ENCODE measurements around the gene LRP8. TPM values are rescaled to one million over a fixed set of nuclear protein-coding genes. Genes with fewer than 3 reads are reported as not detected.

Gene LRP8
- total and polyA plus RNA-seq, 4 donors: 22.7 to 62.9 (median 48.1) TPM

DNA sequence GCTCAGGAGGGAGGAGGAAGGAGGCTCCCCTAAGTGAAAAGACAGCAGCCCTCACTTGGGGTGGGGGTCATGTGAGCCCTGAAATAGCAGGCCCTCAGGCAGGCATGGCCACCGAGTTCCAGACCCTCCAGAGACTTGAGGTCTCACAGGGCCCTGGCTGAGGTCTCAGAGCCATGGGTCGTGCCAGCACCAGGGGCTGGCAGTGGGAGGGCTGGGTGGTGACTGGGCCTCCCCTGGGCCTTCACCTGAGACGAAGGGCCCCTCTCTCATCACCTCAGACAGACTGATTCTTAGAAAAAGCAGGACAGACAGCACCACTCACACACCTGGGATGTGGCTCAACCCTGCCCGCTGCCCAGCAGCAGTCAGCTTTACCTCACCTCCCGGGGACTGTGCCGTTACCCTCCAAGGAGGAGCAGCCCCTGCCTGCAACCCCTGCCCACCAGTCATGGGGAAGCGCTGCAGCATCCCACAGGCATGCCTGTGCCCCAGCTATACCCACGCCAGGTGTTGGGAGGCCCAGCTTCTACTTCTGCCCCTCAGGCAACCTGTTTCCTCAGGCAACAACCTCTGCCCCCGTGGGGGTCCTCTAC, 42.6 kb upstream of the LRP8 start:
- 86% methylated on average over 9 of the region's 9 CpGs for WGBS (ENCODE audit: insufficient coverage)
- Histone ChIP-seq H3K27me3 (ENCODE audit: control insufficient read depth, insufficient read depth, low read length) (no peaks in the 10 kb centered on the region), H3K4me1 (ENCODE audit: control insufficient read depth, insufficient read depth, low read length) (peaks cover 24% of the 10 kb centered on the region), H3K4me3 (ENCODE audit: low read depth, low read length) (no peak overlapping the region), H3K9me3 (ENCODE audit: control insufficient read depth, insufficient read depth, low read length) (no peaks in the 10 kb centered on the region), H3K36me3 (ENCODE audit: control insufficient read depth, insufficient read depth, low read length) (no peaks in the 10 kb centered on the region), H3K27ac (ENCODE audit: low read depth, low read length) (no peak overlapping the region)
- DNase-seq (ENCODE audit: low read depth in 4 of 6, low spot score in 6 of 6): no peak

DNA sequence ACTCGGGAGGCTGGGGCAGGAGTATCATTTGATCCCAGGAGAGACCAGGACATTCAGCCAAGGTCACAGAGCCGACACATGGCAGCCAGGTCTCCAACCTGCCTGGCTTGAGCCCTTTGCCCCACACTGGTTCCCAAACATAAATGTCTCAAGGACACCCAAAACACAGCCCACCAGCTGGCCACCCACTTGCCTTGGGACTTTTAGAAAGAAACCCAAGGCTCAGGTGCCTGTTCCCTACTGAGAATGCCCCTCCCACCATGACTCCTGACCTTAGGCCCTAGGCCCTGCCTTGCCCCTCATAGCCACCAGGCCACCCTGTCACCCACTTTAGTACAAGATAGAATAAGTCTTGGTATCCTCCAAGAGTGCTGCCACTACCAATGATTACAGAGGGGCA, 41.9 kb upstream of the LRP8 start:
- H3K27me3 ChIP-seq (ENCODE audit: control insufficient read depth, insufficient read depth, low read length): no peaks in the 10 kb centered on the region
- DNase-seq (ENCODE audit: low read depth in 4 of 6, low spot score in 6 of 6): no peak
- H3K36me3 ChIP-seq (ENCODE audit: control insufficient read depth, insufficient read depth, low read length): no peaks in the 10 kb centered on the region
- WGBS (ENCODE audit: insufficient coverage): 96% methylated on average over 2 of the region's 2 CpGs
- no peak overlapping the region for H3K27ac ChIP-seq (ENCODE audit: low read depth, low read length)
- no peaks in the 10 kb centered on the region for H3K9me3 ChIP-seq (ENCODE audit: control insufficient read depth, insufficient read depth, low read length)
- no peak overlapping the region for H3K4me3 ChIP-seq (ENCODE audit: low read depth, low read length)
- H3K4me1 ChIP-seq (ENCODE audit: control insufficient read depth, insufficient read depth, low read length): peaks cover 21% of the 10 kb centered on the region

DNA sequence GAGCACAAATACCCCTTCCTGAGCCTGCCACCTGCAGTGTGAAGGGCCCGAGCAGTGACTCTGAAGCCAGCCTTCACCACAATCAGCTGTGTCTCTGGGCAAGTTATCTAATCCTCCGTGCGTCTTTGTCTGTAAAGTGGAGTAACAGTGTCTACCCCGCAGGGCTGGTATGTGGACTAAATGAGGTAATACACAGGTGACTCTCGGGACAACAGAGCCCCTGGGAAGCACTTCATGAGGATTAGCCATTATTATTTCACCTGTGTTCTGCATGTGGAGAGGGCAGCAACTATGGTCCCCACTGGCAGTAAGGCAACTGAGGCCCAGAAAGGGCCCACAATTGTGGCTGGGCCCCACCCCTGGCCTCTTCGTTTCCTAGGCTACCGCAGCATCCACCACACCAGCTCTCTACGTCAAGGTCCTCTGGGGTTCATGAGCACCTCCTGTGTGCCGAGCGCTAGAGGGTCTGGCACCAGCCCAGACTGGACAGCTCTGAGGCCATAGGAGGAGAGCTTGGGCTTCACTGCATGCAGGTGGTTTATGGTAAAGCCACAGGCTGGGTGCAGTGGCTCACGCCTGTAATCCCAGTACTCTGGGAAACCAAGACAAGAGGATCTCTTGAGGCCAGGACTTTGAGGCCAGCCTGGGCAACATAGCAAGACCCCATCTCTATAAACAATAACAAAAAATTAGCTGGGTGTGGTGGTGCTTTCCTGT, 41.3 kb upstream of the LRP8 start:
- H3K4me3 ChIP-seq (ENCODE audit: low read depth, low read length): no peak overlapping the region
- DNase-seq (ENCODE audit: low read depth in 4 of 6, low spot score in 6 of 6): no peak
- no peaks in the 10 kb centered on the region for H3K36me3 ChIP-seq (ENCODE audit: control insufficient read depth, insufficient read depth, low read length)
- H3K27ac ChIP-seq (ENCODE audit: low read depth, low read length): no peak overlapping the region
- peaks cover 21% of the 10 kb centered on the region for H3K4me1 ChIP-seq (ENCODE audit: control insufficient read depth, insufficient read depth, low read length)
- 67% methylated on average over 7 of the region's 11 CpGs for WGBS (ENCODE audit: insufficient coverage)
- H3K27me3 ChIP-seq (ENCODE audit: control insufficient read depth, insufficient read depth, low read length): no peaks in the 10 kb centered on the region
- H3K9me3 ChIP-seq (ENCODE audit: control insufficient read depth, insufficient read depth, low read length): no peaks in the 10 kb centered on the region

DNA sequence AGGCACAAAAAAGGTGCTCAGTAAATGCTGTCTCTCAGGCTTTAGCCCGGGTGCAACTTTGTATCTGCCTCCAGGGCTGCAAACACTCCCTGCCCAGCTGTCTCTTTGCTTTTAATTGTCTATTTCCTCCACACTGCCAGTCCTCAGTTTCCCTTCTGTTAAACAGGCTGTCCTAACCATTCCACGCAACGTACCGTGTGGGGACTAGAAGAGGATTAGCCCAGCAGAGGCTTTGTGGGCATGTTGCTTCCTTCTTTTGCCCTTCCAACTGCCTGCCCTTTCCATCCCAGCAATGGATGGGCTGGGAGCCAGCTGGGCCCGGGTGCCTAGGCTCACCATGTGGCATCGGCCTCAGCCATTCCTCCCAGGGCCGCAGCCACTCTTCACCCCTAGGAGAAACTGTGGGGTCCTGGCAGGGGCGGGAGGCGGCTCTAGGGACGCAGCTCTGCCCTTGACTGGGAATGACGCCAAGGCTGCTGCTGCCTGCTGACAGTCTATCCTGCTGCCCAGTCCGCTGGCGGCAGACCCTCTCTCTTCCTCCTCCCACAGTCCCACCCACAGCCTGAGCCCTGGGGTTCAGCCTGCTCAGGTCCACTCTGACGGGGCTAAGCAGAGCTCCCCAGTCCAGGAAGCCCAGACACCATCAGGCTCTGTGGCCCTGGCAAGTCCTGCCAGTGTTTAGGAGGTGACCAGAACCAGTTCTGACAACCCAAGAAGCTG, 40.6 kb upstream of the LRP8 start:
- no peaks in the 10 kb centered on the region for H3K36me3 ChIP-seq (ENCODE audit: control insufficient read depth, insufficient read depth, low read length)
- peaks cover 21% of the 10 kb centered on the region for H3K4me1 ChIP-seq (ENCODE audit: control insufficient read depth, insufficient read depth, low read length)
- H3K4me3 ChIP-seq (ENCODE audit: low read depth, low read length): no peak overlapping the region
- H3K27ac ChIP-seq (ENCODE audit: low read depth, low read length): no peak overlapping the region
- WGBS (ENCODE audit: insufficient coverage): 37% methylated on average over 12 of the region's 14 CpGs
- no peaks in the 10 kb centered on the region for H3K27me3 ChIP-seq (ENCODE audit: control insufficient read depth, insufficient read depth, low read length)
- DNase-seq (ENCODE audit: low read depth in 4 of 6, low spot score in 6 of 6): peak in 5 of 6 donors; percentile 30 to 72 (median 47)
- no peaks in the 10 kb centered on the region for H3K9me3 ChIP-seq (ENCODE audit: control insufficient read depth, insufficient read depth, low read length)

DNA sequence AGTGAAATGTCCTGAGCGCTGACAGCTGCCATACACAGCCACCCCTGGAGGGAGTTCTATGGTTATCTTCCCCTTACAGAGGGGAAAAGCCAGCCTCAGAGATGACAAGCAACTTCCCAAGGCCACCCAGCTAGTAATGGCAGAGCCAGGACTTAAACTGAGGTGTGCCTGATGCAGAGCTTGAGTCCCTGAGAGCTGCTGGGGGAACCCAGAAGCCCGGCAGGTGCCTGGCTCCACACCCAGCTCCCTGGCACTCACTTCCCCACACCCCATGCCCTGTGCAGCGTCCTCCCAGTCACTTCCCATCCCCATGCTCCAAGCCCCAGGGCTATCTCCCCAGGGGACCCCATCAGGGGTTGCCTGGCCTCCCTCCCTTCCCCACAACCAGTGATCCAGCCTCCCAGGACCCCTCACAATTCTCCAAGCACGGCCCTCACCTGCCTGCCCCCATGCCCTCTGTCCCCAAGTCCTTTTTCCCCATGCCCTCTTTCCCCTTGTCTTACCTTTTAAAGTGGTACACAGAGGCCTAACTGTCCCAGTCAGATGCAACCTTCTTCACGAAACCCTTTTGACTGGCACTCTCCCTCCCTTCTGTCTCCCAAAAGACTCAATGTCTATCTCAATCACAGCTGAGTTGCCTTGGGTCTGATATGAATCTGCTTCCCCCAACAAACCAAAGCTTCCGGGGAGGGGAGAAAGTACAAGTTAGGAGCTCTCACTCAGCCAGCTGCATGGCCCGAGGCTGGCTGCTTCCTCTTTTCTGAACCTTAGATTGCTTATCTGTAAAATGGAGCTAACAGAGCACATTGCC, 39.8 kb upstream of the LRP8 start:
- no peaks in the 10 kb centered on the region for H3K9me3 ChIP-seq (ENCODE audit: control insufficient read depth, insufficient read depth, low read length)
- H3K27me3 ChIP-seq (ENCODE audit: control insufficient read depth, insufficient read depth, low read length): no peaks in the 10 kb centered on the region
- no peak overlapping the region for H3K4me3 ChIP-seq (ENCODE audit: low read depth, low read length)
- DNase-seq (ENCODE audit: low read depth in 4 of 6, low spot score in 6 of 6): no peak
- no peaks in the 10 kb centered on the region for H3K36me3 ChIP-seq (ENCODE audit: control insufficient read depth, insufficient read depth, low read length)
- H3K4me1 ChIP-seq (ENCODE audit: control insufficient read depth, insufficient read depth, low read length): peaks cover 21% of the 10 kb centered on the region
- H3K27ac ChIP-seq (ENCODE audit: low read depth, low read length): no peak overlapping the region
- WGBS (ENCODE audit: insufficient coverage): 80% methylated on average over 5 of the region's 7 CpGs

DNA sequence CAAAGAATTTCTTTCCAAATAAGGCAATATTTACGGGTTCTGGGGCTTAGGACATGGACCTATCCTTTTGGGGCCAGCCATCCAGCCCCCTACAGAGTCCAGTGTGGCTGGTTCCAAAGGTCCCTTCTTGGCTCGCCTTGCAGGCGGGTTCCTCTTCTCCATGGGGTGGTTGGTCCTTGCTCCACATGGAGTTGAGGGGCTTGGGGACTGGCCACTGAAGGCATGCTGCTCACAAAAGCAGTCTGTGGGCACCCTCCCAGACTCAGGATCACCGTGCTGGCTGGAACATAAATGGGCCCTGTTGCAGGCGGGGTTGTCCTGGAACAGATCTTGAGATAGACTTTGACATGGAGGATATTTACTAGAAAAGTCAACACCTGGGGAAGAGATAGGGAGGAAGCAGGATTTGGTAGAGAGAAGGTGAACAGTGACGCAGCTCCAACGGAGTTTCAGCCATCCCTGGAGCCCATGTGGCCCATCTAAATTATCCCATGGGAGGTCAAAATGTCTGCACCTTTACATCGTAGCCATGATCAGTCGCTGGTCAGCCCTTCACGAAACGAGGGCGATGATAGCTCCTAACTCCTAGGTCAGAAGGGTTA, 39.1 kb upstream of the LRP8 start:
- Histone ChIP-seq H3K4me3 (ENCODE audit: low read depth, low read length) (no peak overlapping the region), H3K4me1 (ENCODE audit: control insufficient read depth, insufficient read depth, low read length) (peaks cover 21% of the 10 kb centered on the region), H3K9me3 (ENCODE audit: control insufficient read depth, insufficient read depth, low read length) (no peaks in the 10 kb centered on the region), H3K27me3 (ENCODE audit: control insufficient read depth, insufficient read depth, low read length) (no peaks in the 10 kb centered on the region), H3K27ac (ENCODE audit: low read depth, low read length) (no peak overlapping the region), H3K36me3 (ENCODE audit: control insufficient read depth, insufficient read depth, low read length) (no peaks in the 10 kb centered on the region)
- 89% methylated on average over 12 of the region's 12 CpGs for WGBS (ENCODE audit: insufficient coverage)
- no peak for DNase-seq (ENCODE audit: low read depth in 4 of 6, low spot score in 6 of 6)

DNA sequence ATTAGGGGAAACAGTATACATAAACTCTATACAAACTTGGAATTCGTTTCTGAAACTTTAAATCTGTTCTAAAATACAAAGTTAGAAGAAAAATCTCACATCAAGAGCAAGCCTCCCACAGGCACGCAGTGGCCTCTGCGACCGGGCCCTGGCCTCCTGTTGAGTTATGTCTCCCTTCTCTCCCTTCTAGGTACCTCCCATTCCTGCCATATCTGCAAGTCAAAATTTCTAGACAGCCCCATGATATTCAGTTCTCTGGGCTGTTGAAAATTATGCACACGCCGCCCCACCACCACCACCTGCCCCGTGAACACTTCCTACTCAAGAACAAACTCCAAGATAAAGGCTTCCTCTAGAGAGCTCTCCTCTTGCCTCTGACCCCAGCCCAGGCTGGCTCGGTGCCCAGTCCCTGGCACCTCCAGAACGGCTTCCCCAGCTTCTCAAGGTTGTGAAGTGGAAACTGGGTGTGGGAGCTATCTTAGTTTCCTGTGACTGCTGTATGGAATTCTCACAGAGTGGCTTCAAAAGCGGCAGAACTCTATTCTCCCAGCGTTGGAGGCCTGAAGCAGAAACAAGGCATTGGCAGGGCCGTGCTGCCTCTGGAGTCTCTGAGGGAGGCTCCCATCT, 37.7 kb upstream of the LRP8 start:
- no peaks in the 10 kb centered on the region for H3K27me3 ChIP-seq (ENCODE audit: control insufficient read depth, insufficient read depth, low read length)
- no peaks in the 10 kb centered on the region for H3K9me3 ChIP-seq (ENCODE audit: control insufficient read depth, insufficient read depth, low read length)
- 73% methylated on average over 10 of the region's 12 CpGs for WGBS (ENCODE audit: insufficient coverage)
- peaks cover 14% of the 10 kb centered on the region for H3K4me1 ChIP-seq (ENCODE audit: control insufficient read depth, insufficient read depth, low read length)
- DNase-seq (ENCODE audit: low read depth in 4 of 6, low spot score in 6 of 6): no peak
- no peak overlapping the region for H3K4me3 ChIP-seq (ENCODE audit: low read depth, low read length)
- H3K36me3 ChIP-seq (ENCODE audit: control insufficient read depth, insufficient read depth, low read length): no peaks in the 10 kb centered on the region
- no peak overlapping the region for H3K27ac ChIP-seq (ENCODE audit: low read depth, low read length)

DNA sequence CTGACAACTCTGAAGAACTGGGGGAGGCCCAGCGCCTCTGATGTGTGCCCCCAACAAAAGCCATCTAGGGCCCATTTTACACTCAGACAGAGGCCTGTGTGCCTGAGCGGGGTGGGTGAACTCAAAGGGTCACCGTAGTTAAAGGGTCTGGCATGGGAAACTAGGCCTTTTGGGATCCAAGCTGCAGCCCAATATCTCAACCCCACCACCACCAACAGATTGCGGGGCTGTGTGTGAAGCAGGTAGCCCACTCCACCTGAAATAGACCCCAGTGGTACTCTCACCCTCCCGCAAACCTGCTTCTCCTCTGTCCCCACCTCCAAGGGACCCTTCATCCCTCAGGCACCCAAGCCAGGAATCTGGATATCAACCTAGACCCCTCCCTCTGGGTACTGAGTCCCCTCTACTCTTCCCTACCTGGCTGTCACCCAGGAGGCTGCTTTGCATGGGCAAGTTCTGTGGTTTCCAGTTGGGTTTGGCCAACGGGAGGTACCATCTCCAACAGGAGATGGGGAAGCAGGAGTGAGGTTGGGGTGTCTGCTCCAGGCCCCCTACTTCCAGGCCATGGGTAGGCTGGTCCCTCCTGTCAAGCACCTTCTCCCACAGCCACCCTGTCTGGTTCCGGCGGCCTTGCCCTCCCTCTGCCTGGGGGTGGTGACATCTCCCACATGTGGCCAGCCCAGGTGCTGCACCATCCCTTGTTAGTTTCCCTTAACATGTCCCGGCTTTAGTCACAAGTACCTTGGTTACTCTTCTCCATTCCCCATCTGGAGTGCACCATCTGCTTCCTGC, 35.2 kb upstream of the LRP8 start:
- no peak overlapping the region for H3K27ac ChIP-seq (ENCODE audit: low read depth, low read length)
- H3K4me3 ChIP-seq (ENCODE audit: low read depth, low read length): no peak overlapping the region
- no peaks in the 10 kb centered on the region for H3K27me3 ChIP-seq (ENCODE audit: control insufficient read depth, insufficient read depth, low read length)
- peaks cover 2% of the 10 kb centered on the region for H3K9me3 ChIP-seq (ENCODE audit: control insufficient read depth, insufficient read depth, low read length)
- WGBS (ENCODE audit: insufficient coverage): 91% methylated on average over 8 of the region's 9 CpGs
- no peak for DNase-seq (ENCODE audit: low read depth in 4 of 6, low spot score in 6 of 6)
- H3K4me1 ChIP-seq (ENCODE audit: control insufficient read depth, insufficient read depth, low read length): peaks cover 2% of the 10 kb centered on the region
- H3K36me3 ChIP-seq (ENCODE audit: control insufficient read depth, insufficient read depth, low read length): no peaks in the 10 kb centered on the region

Data from spinal cord (tissue), 10 donors.